Endothelial cell (in vitro differentiated cells): ENCODE measurements around the gene C1orf167. TPM values are rescaled to one million over a fixed set of nuclear protein-coding genes. Genes with fewer than 3 reads are reported as not detected.
A peak's percentile ranks its signal among the peaks of the same experiment; 100 is the strongest.

ENCODE experiments used
- DNase-seq: peaks from one replicate; pipeline ENCODE4 v3.0.0; 2021; ENCODE audit warnings: low spot score
- H3K27ac Mint-ChIP-seq: one replicate; pipeline ENCODE4 v1.8.0; 2021; ENCODE audit warnings: mixed read lengths, inconsistent platforms; ENCODE audit not compliant: unreplicated experiment
- H3K27me3 Mint-ChIP-seq: one replicate; pipeline ENCODE4 v1.8.0; 2021; ENCODE audit warnings: mild to moderate bottlenecking, moderate library complexity, mixed read lengths, inconsistent platforms; ENCODE audit not compliant: unreplicated experiment
- H3K36me3 Mint-ChIP-seq: one replicate; pipeline ENCODE4 v1.8.0; 2021; ENCODE audit warnings: mild to moderate bottlenecking, low read depth, mixed read lengths, inconsistent platforms; ENCODE audit not compliant: unreplicated experiment
- H3K4me1 Mint-ChIP-seq: one replicate; pipeline ENCODE4 v1.8.0; 2021; ENCODE audit warnings: mild to moderate bottlenecking, mixed read lengths, inconsistent platforms; ENCODE audit not compliant: unreplicated experiment
- H3K4me3 Mint-ChIP-seq: one replicate; pipeline ENCODE4 v1.8.0; 2021; ENCODE audit warnings: mild to moderate bottlenecking, mixed read lengths, inconsistent platforms; ENCODE audit not compliant: unreplicated experiment
- H3K9me3 Mint-ChIP-seq: one replicate; pipeline ENCODE4 v1.8.0; 2021; ENCODE audit warnings: mixed read lengths, inconsistent platforms; ENCODE audit not compliant: unreplicated experiment
- CTCF ChIP-seq: fragments of 200-600 bp; sonication (generic); IDR thresholded peaks from one replicate; pipeline ENCODE4 v1.5.0; 2021; ENCODE audit warnings: antibody characterized with exemption; ENCODE audit not compliant: unreplicated experiment
- total RNA-seq: library from RNA; stranded (reverse); fragmentation: NEBNext Ultra II Directional; extraction: Animal tissue kit (Norgen Biotek cat#: 25700); gene quantifications from one replicate; pipeline ENCODE4 v1.2.1, GENCODE V29; 2021; ENCODE audit not compliant: unreplicated experiment

C1orf167 gene
- total RNA-seq, 1 donor from 2014 or later, result 0.44 TPM

- no peak for DNase-seq
Measured at GRCh38 chr1:11787804-11788436, 25.9 kb downstream of the C1orf167 start.

GRCh38 chr1:11788549-11789053 lies 26.6 kb downstream of the C1orf167 start:
- Mint-ChIP-seq H3K27ac (no peak overlapping the region), H3K27me3 (peaks cover 14% of the 10 kb centered on the region), H3K4me3 (no peak overlapping the region), H3K36me3 (peaks cover 17% of the 10 kb centered on the region), H3K4me1 (peaks cover 2% of the 10 kb centered on the region), H3K9me3 (no peaks in the 10 kb centered on the region)
- no peak for DNase-seq
- TF ChIP-seq CTCF, result no peak

More at GRCh38 chr1:11787804-11788436, 25.9 kb downstream of the C1orf167 start:
- Mint-ChIP-seq H3K9me3 (no peaks in the 10 kb centered on the region), H3K4me3 (no peak overlapping the region), H3K4me1 (peaks cover 2% of the 10 kb centered on the region), H3K27ac (no peak overlapping the region), H3K36me3 (peaks cover 17% of the 10 kb centered on the region), H3K27me3 (peaks cover 14% of the 10 kb centered on the region)
- TF ChIP-seq CTCF, result no peak

GRCh38 chr1:11789126-11790067 lies 27.4 kb downstream of the C1orf167 start:
- no peak for DNase-seq
- Mint-ChIP-seq H3K27me3 (peaks cover 14% of the 10 kb centered on the region), H3K9me3 (no peaks in the 10 kb centered on the region), H3K4me3 (no peak overlapping the region), H3K4me1 (peaks cover 2% of the 10 kb centered on the region), H3K36me3 (peaks cover 17% of the 10 kb centered on the region), H3K27ac (no peak overlapping the region)
- no peak for TF ChIP-seq CTCF

- H3K27me3 Mint-ChIP-seq, result peaks cover 14% of the 10 kb centered on the region
- no peak for DNase-seq
- no peak for TF ChIP-seq CTCF
- H3K4me3 Mint-ChIP-seq, result peak overlapping the region; percentile 16
- peaks cover 2% of the 10 kb centered on the region for H3K4me1 Mint-ChIP-seq
- no peaks in the 10 kb centered on the region for H3K9me3 Mint-ChIP-seq
- peaks cover 19% of the 10 kb centered on the region for H3K36me3 Mint-ChIP-seq
- H3K27ac Mint-ChIP-seq, result no peak overlapping the region
Measured at GRCh38 chr1:11790101-11790879, 28.3 kb downstream of the C1orf167 start.
